Type B pancreatic cell (in vitro differentiated cells): ENCODE measurements around the gene SUPT3H. TPM values are rescaled to one million over a fixed set of nuclear protein-coding genes. Genes with fewer than 3 reads are reported as not detected.
"Not testable (repeated sequence)": the region's sequence is repeated elsewhere in the genome, so short reads cannot be mapped to it uniquely, and the experiment has no call there.

Experiments
- DNase-seq: peaks from one replicate; pipeline ENCODE4 v3.0.0; 2021; ENCODE audit warnings: mixed read lengths; ENCODE audit not compliant: unreplicated experiment; ENCODE audit errors: extremely low spot score
- H3K27ac Mint-ChIP-seq: 2 replicates; pipeline ENCODE4 v1.8.0; 2021; ENCODE audit warnings: mild to moderate bottlenecking, mixed read lengths
- H3K27me3 Mint-ChIP-seq: 2 replicates; pipeline ENCODE4 v1.8.0; 2021; ENCODE audit warnings: mixed read lengths
- H3K36me3 Mint-ChIP-seq: 2 replicates; pipeline ENCODE4 v1.8.0; 2021; ENCODE audit warnings: mixed read lengths
- H3K4me1 Mint-ChIP-seq: one replicate; pipeline ENCODE4 v1.8.0; 2021; ENCODE audit warnings: mixed read lengths; ENCODE audit not compliant: unreplicated experiment
- H3K4me3 Mint-ChIP-seq: 2 replicates; pipeline ENCODE4 v1.8.0; 2021; ENCODE audit warnings: mild to moderate bottlenecking, mixed read lengths
- H3K9me3 Mint-ChIP-seq: 2 replicates; pipeline ENCODE4 v1.8.0; 2021; ENCODE audit warnings: mixed read lengths
- CTCF ChIP-seq: fragments of 200-600 bp; sonication (generic); conservative IDR thresholded peaks from 2 replicates; pipeline ENCODE4 v1.5.0; 2021; ENCODE audit warnings: antibody characterized with exemption, mild to moderate bottlenecking
- total RNA-seq: library from RNA; stranded (reverse); gene quantifications from 2 replicates; pipeline ENCODE4 v1.2.1, GENCODE V29; 2021; ENCODE audit warnings: low replicate concordance

SUPT3H gene
- total RNA-seq, 1 donor from 2014 or later = 18.4 TPM

GRCh38 chr6:44917430-44917829 is 460.3 kb downstream of the SUPT3H start:
- no peak for TF ChIP-seq CTCF
- H3K4me3 Mint-ChIP-seq = no peak overlapping the region
- no peak for DNase-seq
- H3K9me3 Mint-ChIP-seq = no peaks in the 10 kb centered on the region
- no peak overlapping the region for H3K27ac Mint-ChIP-seq
- no peaks in the 10 kb centered on the region for H3K27me3 Mint-ChIP-seq
- peaks cover 26% of the 10 kb centered on the region for H3K4me1 Mint-ChIP-seq
- H3K36me3 Mint-ChIP-seq = no peaks in the 10 kb centered on the region

- TF ChIP-seq CTCF = no peak
- no peak overlapping the region for H3K27ac Mint-ChIP-seq
Observed at GRCh38 chr6:44915111-44915510, 462.6 kb downstream of the SUPT3H start.

GRCh38 chr6:44914141-44914540 is 463.6 kb downstream of the SUPT3H start:
- DNase-seq = no peak
- Mint-ChIP-seq H3K4me1 (peaks cover 10% of the 10 kb centered on the region), H3K9me3 (no peaks in the 10 kb centered on the region), H3K27ac (no peak overlapping the region), H3K27me3 (no peaks in the 10 kb centered on the region), H3K36me3 (no peaks in the 10 kb centered on the region), H3K4me3 (no peak overlapping the region)
- no peak for TF ChIP-seq CTCF

More at GRCh38 chr6:44915111-44915510, 462.6 kb downstream of the SUPT3H start:
- no peak overlapping the region for H3K4me3 Mint-ChIP-seq
- no peaks in the 10 kb centered on the region for H3K36me3 Mint-ChIP-seq
- no peaks in the 10 kb centered on the region for H3K9me3 Mint-ChIP-seq
- DNase-seq = no peak
- no peaks in the 10 kb centered on the region for H3K27me3 Mint-ChIP-seq
- H3K4me1 Mint-ChIP-seq = peaks cover 11% of the 10 kb centered on the region

GRCh38 chr6:44906761-44907160 is 471.0 kb downstream of the SUPT3H start:
- Mint-ChIP-seq H3K36me3 (peaks cover 6% of the 10 kb centered on the region), H3K9me3 (peaks cover 6% of the 10 kb centered on the region), H3K4me1 (no peaks in the 10 kb centered on the region), H3K4me3 (no peak overlapping the region), H3K27ac (no peak overlapping the region), H3K27me3 (no peaks in the 10 kb centered on the region)
- no peak for DNase-seq
- no peak for TF ChIP-seq CTCF

GRCh38 chr6:44900358-44900757 is 477.4 kb downstream of the SUPT3H start:
- not testable (repeated sequence) for DNase-seq, H3K4me3 Mint-ChIP-seq, H3K27ac Mint-ChIP-seq, H3K36me3 Mint-ChIP-seq, H3K9me3 Mint-ChIP-seq, H3K27me3 Mint-ChIP-seq, H3K4me1 Mint-ChIP-seq

GRCh38 chr6:44898296-44898930 is 479.3 kb downstream of the SUPT3H start:
- TF ChIP-seq CTCF = no peak
- Mint-ChIP-seq H3K9me3 (no peaks in the 10 kb centered on the region), H3K36me3 (no peaks in the 10 kb centered on the region), H3K27me3 (no peaks in the 10 kb centered on the region), H3K4me3 (no peak overlapping the region), H3K4me1 (no peaks in the 10 kb centered on the region), H3K27ac (no peak overlapping the region)
- no peak for DNase-seq
